HG02759 (cell line): ENCODE data around the gene CHRNG.

Source experiments
- ATAC-seq: cut with Tn5 transposase; IDR thresholded peaks from one replicate; pipeline ENCODE4 v1.9.1; 2021; ENCODE audit warnings: mild to moderate bottlenecking, moderate library complexity; ENCODE audit not compliant: unreplicated experiment

The CHRNG gene

GRCh38 chr2:232539298-232540231 lies at the start of gene CHRNG:
Gene CHRNG (plus strand): TSS chr2:232539692. CDS start chr2:232539748, 56 bp downstream.
- ATAC-seq, result no peak

GRCh38 chr2:232490221-232491138 lies 49.0 kb upstream of the CHRNG start:
- no peak for ATAC-seq

GRCh38 chr2:232491139-232491780 lies 48.2 kb upstream of the CHRNG start:
- ATAC-seq, result no peak

- ATAC-seq, result no peak
Observed at GRCh38 chr2:232492236-232492848, 47.1 kb upstream of the CHRNG start.

GRCh38 chr2:232492963-232493700 lies 46.4 kb upstream of the CHRNG start:
- no peak for ATAC-seq

GRCh38 chr2:232493701-232494474 lies 45.6 kb upstream of the CHRNG start:
- no peak for ATAC-seq

- no peak for ATAC-seq
Observed at GRCh38 chr2:232494542-232494941, 45.0 kb upstream of the CHRNG start.

GRCh38 chr2:232495292-232495691 lies 44.2 kb upstream of the CHRNG start:
- no peak for ATAC-seq

- ATAC-seq, result no peak
Observed at GRCh38 chr2:232496501-232497270, 42.8 kb upstream of the CHRNG start.

- no peak for ATAC-seq
Observed at GRCh38 chr2:232497348-232497747, 42.1 kb upstream of the CHRNG start.

GRCh38 chr2:232498452-232498851 lies 41.0 kb upstream of the CHRNG start:
- no peak for ATAC-seq

- ATAC-seq, result no peak
Observed at GRCh38 chr2:232501331-232501771, 38.1 kb upstream of the CHRNG start.

- no peak for ATAC-seq
Observed at GRCh38 chr2:232501794-232502390, 37.6 kb upstream of the CHRNG start.

GRCh38 chr2:232502511-232502910 lies 37.0 kb upstream of the CHRNG start:
- ATAC-seq, result no peak

- ATAC-seq, result no peak
Observed at GRCh38 chr2:232502911-232503808, 36.3 kb upstream of the CHRNG start.

- no peak for ATAC-seq
Observed at GRCh38 chr2:232503809-232504323, 35.6 kb upstream of the CHRNG start.

- no peak for ATAC-seq
Observed at GRCh38 chr2:232504438-232504837, 35.1 kb upstream of the CHRNG start.
